ENCODE data around the gene SRPK2. TPM values are rescaled to one million over a fixed set of nuclear protein-coding genes. Genes with fewer than 3 reads are reported as not detected.

Gene SRPK2
- total RNA-seq, 2 donors from 2014 or later: 52.6 to 99.5 TPM

DNA sequence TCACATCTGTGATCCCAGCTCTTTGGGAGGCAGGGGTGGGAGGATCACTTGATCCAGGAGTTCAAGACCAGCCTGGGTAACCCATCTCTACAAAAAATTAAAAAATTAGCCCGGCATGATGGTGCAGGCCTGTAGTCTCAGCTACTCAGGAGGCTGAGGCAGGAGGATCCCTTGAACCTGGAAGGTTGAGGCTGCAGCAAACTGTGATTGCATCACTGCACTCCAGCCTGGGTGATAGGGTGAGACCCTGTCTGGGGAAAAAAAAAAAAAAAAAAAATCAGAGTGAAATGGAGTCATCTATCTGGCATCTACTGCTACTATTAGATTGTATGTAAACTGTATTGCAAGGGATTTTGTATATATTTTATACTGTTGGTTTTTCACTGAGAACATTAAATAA lies 315.6 kb downstream of the SRPK2 start:
- WGBS: 95% methylated on average over 1 of the region's 1 CpG
- no peaks in the 10 kb centered on the region for H3K4me1 ChIP-seq (replicated peaks)
- no peak for TF ChIP-seq POLR2A (IDR thresholded peaks at IDR 0.05)
- TF ChIP-seq, protein P1, sequence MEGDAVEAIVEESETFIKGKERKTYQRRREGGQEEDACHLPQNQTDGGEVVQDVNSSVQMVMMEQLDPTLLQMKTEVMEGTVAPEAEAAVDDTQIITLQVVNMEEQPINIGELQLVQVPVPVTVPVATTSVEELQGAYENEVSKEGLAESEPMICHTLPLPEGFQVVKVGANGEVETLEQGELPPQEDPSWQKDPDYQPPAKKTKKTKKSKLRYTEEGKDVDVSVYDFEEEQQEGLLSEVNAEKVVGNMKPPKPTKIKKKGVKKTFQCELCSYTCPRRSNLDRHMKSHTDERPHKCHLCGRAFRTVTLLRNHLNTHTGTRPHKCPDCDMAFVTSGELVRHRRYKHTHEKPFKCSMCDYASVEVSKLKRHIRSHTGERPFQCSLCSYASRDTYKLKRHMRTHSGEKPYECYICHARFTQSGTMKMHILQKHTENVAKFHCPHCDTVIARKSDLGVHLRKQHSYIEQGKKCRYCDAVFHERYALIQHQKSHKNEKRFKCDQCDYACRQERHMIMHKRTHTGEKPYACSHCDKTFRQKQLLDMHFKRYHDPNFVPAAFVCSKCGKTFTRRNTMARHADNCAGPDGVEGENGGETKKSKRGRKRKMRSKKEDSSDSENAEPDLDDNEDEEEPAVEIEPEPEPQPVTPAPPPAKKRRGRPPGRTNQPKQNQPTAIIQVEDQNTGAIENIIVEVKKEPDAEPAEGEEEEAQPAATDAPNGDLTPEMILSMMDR (IDR thresholded peaks at IDR 0.05): no peak
- TF ChIP-seq POLR2AphosphoS5 (IDR thresholded peaks at IDR 0.05): no peak
- H3K27me3 ChIP-seq (replicated peaks; ENCODE audit: insufficient read depth): no peaks in the 10 kb centered on the region
- no peak overlapping the region for H3K27ac ChIP-seq
- H3K36me3 ChIP-seq: no peaks in the 10 kb centered on the region
- H3K4me3 ChIP-seq: no peak overlapping the region
- H3K9me3 ChIP-seq: no peaks in the 10 kb centered on the region
- intact Hi-C loops (cut with DNase I): no loop called here
- no peak for DNase-seq (ENCODE audit: low spot score)

DNA sequence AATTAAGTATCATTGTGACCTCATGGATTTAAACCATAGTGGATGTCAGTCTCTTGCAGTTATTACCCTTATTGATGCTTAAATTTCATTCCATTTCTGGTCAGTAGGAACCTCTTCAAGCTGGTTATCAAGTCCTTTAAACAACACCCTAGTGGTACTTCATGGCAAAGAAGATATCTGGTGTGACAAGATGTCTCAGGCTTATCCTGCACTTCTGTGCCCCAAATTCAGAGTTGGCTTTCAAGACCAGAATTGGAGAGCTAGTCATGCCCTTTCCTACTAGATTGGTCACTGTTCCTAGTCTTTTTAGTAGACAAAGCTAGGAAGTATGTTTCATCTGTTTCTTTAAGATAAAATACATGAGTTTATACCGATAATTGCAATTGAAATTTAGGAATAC lies 319.8 kb downstream of the SRPK2 start:
- Histone ChIP-seq H3K4me1 (replicated peaks) (no peaks in the 10 kb centered on the region), H3K9me3 (no peaks in the 10 kb centered on the region), H3K27me3 (replicated peaks; ENCODE audit: insufficient read depth) (no peaks in the 10 kb centered on the region), H3K4me3 (no peak overlapping the region), H3K27ac (no peak overlapping the region), H3K36me3 (no peaks in the 10 kb centered on the region)
- DNase-seq (ENCODE audit: low spot score): no peak
- intact Hi-C loops (cut with DNase I): no loop called here
- TF ChIP-seq POLR2A (IDR thresholded peaks at IDR 0.05) (no peak), POLR2AphosphoS5 (IDR thresholded peaks at IDR 0.05) (no peak)
- TF ChIP-seq, protein P1 (IDR thresholded peaks at IDR 0.05): no peak
- WGBS: 95% methylated on average over 1 of the region's 1 CpG

DNA sequence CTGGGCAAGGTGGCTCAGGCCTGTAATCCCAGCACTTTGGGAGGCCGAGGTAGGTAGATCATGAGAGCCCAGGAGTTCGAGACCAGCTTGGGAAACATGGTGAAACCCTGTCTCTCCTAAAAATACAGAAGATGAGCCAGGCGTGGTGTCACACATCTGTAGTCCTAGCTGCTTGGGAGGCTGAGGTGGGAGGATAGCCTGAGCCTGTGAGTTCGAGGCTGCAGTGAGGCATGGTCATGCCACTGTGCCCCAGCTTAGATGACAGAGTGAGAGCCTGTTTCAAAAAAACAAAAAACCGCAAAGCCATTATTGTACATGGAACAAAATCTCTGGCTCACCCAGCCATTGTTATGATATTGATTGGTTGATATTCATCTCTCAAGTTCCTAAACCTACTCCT lies 321.0 kb downstream of the SRPK2 start:
- Histone ChIP-seq H3K27me3 (replicated peaks; ENCODE audit: insufficient read depth) (no peaks in the 10 kb centered on the region), H3K4me3 (no peak overlapping the region), H3K4me1 (replicated peaks) (no peaks in the 10 kb centered on the region), H3K27ac (no peak overlapping the region), H3K9me3 (no peaks in the 10 kb centered on the region), H3K36me3 (no peaks in the 10 kb centered on the region)
- intact Hi-C loops (cut with DNase I): no loop called here
- 96% methylated on average over 5 of the region's 5 CpGs for WGBS
- TF ChIP-seq POLR2AphosphoS5 (IDR thresholded peaks at IDR 0.05) (no peak), POLR2A (IDR thresholded peaks at IDR 0.05) (no peak)
- TF ChIP-seq, protein P1 (IDR thresholded peaks at IDR 0.05): no peak
- no peak for DNase-seq (ENCODE audit: low spot score)

Small RNAs within 50 kb of the gene (small RNA-seq; reads per million reads assigned to genes)
- gene AC005070.2 (0 reads per million in 2 donors), gene RNU6-1322P (0 reads per million in 2 donors)

Other genes with a start within 250 kb of the SRPK2 start
- gene PUS7, start 133.3 kb upstream of the SRPK2 start, total RNA-seq: 10 to 100 TPM in 1 of 2 donors, 1 to 10 TPM in 1; 9.6 to 10.4 TPM
- 10 to 100 TPM; 12.6 to 17.4 TPM for gene RINT1, start 143.3 kb upstream of the SRPK2 start, total RNA-seq
- gene EFCAB10, start 192.6 kb upstream of the SRPK2 start, total RNA-seq: 1 to 10 TPM in 1 of 2 donors, not detected in 1; 6.4 TPM

All from prostate gland (tissue), 2 donors.